Stomach smooth muscle (tissue), 2 donors: ENCODE measurements around the gene AP2A2.

Source experiments
- H3K27ac ChIP-seq: one replicate; pipeline ENCODE4 v1.7.0; 2013; ENCODE audit warnings: mild to moderate bottlenecking, low read length, inconsistent platforms
- H3K27me3 ChIP-seq, 2 donors: one replicate each; pipeline ENCODE4 v1.7.0; 2013; ENCODE audit warnings: low read length in 2 of 2; ENCODE audit not compliant: insufficient read depth in 2 of 2, control insufficient read depth in 1 of 2
- H3K36me3 ChIP-seq, 2 donors: one replicate each; pipeline ENCODE4 v1.7.0; 2013; ENCODE audit warnings: low read length in 2 of 2; ENCODE audit not compliant: control insufficient read depth in 2 of 2, insufficient read depth in 2 of 2
- H3K4me1 ChIP-seq: one replicate; pipeline ENCODE4 v1.7.0; 2013; ENCODE audit warnings: low read length; ENCODE audit not compliant: control insufficient read depth, insufficient read depth
- H3K4me3 ChIP-seq, 2 donors: one replicate each; pipeline ENCODE4 v1.7.0; 2013; ENCODE audit warnings: low read length in 2 of 2
- H3K9ac ChIP-seq, 2 donors: one replicate each; pipeline ENCODE4 v1.7.0; 2013; ENCODE audit warnings: low read length in 2 of 2, mild to moderate bottlenecking in 1 of 2
- H3K9me3 ChIP-seq, 2 donors: one replicate each; pipeline ENCODE4 v1.7.0; 2013; ENCODE audit warnings: low read length in 2 of 2; ENCODE audit not compliant: control insufficient read depth in 2 of 2
- donor health status: healthy.
- donor health status: Pancreatic carcinoma.

AP2A2 gene

GRCh38 chr11:889257-889656 lies 36.4 kb upstream of the AP2A2 start:
- no peak overlapping the region for H3K4me3 ChIP-seq
- no peaks in the 10 kb centered on the region for H3K9me3 ChIP-seq
- peaks cover 0 to 8% of the 10 kb centered on the region in 2 donors for H3K36me3 ChIP-seq
- H3K27me3 ChIP-seq = no peaks in the 10 kb centered on the region
- H3K27ac ChIP-seq = no peak overlapping the region
- H3K9ac ChIP-seq = no peak overlapping the region
- no peaks in the 10 kb centered on the region for H3K4me1 ChIP-seq

DNA sequence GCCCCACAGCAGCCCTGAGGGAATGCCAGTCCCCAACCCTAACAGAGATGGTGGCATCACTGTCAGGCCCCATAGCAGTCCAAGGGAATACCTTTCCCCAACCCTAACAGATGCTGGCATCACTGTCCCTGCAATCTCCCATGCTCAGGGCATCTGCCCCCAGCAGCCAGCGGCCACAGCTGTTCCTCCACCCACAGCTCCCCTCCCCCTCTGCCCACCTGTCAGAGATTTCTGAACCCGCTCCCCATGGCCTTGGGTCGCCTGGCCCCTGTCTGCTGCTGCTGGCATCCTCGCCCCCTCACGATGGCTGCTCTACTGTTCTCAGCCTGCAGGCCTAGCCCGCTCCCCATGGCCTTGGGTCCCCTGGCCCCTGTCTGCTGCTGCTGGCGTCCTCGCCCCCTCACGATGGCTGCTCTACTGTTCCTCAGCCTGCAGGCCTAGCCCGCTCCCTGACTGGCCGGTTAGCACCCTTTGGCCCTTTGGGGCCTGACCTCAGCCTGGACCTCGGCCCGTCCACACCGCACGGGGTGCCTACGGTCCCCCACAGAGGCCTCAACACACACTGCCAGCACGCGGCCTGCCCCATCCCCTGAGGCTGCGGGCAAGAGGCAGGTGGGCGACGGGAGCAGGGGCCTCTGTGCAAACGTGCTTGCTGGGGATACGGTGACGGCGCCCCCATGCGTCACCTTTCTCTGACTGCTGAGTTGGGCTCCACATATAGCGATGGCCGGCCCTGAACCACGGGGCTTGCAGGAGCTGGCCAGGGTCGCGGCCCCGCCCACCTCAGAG lies 35.8 kb upstream of the AP2A2 start:
- Histone ChIP-seq H3K9ac (no peak overlapping the region), H3K27me3 (no peaks in the 10 kb centered on the region), H3K27ac (no peak overlapping the region), H3K9me3 (no peaks in the 10 kb centered on the region), H3K4me1 (no peaks in the 10 kb centered on the region), H3K36me3 (peaks cover 0 to 8% of the 10 kb centered on the region in 2 donors), H3K4me3 (no peak overlapping the region)

DNA sequence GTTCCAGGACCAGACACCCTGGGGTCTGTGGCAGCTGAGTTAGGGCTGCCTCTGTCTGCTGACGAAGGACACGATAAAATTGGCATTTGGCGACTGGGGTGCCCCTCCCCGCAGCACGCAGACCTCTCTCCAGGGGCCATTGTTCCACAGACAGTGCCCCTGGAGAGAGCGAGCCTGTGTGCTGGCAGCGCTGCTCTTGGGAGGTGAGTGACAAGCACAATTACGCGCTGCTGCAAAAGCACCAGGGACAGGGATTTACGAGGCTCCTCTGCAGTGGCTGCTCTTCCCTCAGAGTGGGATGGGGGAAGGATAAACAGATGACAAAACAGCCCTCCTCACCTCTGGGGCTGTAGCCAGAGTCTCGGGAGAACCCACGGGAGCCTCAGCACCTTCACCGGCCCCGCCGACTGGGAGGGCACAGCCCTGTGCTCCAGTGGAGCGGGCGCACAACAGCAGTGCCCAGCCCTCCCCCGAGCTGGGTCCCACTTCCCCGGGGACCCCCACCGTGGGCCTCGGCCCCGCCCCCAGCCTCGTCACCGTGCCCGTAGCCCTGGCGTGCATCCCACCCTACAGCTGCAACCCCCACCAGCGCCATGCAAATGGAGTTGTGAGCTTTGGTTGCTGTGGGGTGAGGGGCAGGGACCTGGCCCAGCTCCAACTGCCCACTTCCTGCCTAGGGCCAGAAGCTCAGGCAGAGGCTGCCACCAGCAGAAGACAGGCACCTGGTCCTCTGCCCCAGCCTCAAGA lies 34.7 kb upstream of the AP2A2 start:
- H3K4me1 ChIP-seq = no peaks in the 10 kb centered on the region
- H3K27ac ChIP-seq = no peak overlapping the region
- no peaks in the 10 kb centered on the region for H3K27me3 ChIP-seq
- H3K9ac ChIP-seq = no peak overlapping the region
- H3K4me3 ChIP-seq = no peak overlapping the region
- peaks cover 0 to 8% of the 10 kb centered on the region in 2 donors for H3K36me3 ChIP-seq
- H3K9me3 ChIP-seq = no peaks in the 10 kb centered on the region

DNA sequence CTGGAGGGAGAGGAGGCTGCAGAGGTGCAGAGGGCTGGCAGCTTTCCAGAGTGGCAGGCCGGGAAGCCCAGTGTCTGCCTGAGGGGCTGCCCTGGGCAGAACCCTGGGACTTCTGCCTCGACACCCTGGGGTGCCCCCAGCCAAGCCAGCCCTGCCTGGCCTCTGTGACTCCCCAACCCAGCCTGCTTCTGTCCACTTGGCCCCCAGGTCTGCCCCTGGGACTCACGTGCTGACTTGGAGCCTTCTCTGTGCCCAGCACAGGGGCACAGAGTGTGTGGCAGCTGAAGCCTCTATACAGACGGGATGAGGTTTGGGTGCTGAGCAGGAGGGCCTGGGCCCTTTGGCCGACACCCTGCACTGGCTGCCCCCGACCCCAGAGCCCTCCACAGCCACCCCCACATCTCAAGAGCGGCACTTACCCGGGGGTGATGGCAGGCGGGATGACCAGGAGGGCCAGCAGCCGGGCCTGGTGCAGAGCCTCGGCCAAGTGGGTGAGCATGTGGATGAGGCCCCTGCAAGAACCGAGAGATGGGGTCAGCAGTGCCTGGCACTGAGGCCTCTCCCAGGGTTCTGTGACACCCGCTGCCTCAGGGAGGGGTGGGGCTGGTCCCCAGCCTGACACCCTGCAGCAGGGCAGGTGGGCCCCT lies 32.5 kb upstream of the AP2A2 start:
- Histone ChIP-seq H3K9me3 (no peaks in the 10 kb centered on the region), H3K4me1 (peaks cover 8% of the 10 kb centered on the region), H3K4me3 (no peak overlapping the region), H3K27ac (no peak overlapping the region), H3K27me3 (no peaks in the 10 kb centered on the region), H3K9ac (no peak overlapping the region), H3K36me3 (no peaks in the 10 kb centered on the region)

- H3K4me3 ChIP-seq = no peak overlapping the region
- H3K9ac ChIP-seq = no peak overlapping the region
- H3K9me3 ChIP-seq = no peaks in the 10 kb centered on the region
- H3K36me3 ChIP-seq = peaks cover 7 to 10% of the 10 kb centered on the region in 2 donors
- no peaks in the 10 kb centered on the region for H3K27me3 ChIP-seq
- no peak overlapping the region for H3K27ac ChIP-seq
- H3K4me1 ChIP-seq = peaks cover 12% of the 10 kb centered on the region
These were observed 31.0 kb upstream of the AP2A2 start for GRCh38 chr11:894575-895201.

- no peaks in the 10 kb centered on the region for H3K27me3 ChIP-seq
- H3K27ac ChIP-seq = no peak overlapping the region
- H3K36me3 ChIP-seq = peaks cover 12 to 18% of the 10 kb centered on the region in 2 donors
- no peak overlapping the region for H3K4me3 ChIP-seq
- no peak overlapping the region for H3K9ac ChIP-seq
- no peaks in the 10 kb centered on the region for H3K9me3 ChIP-seq
- H3K4me1 ChIP-seq = peaks cover 12% of the 10 kb centered on the region
These were observed 30.1 kb upstream of the AP2A2 start for GRCh38 chr11:895331-896110.

- Histone ChIP-seq H3K4me3 (no peak overlapping the region), H3K27me3 (no peaks in the 10 kb centered on the region), H3K27ac (no peak overlapping the region), H3K36me3 (peaks cover 24 to 29% of the 10 kb centered on the region in 2 donors), H3K4me1 (peaks cover 12% of the 10 kb centered on the region), H3K9me3 (no peaks in the 10 kb centered on the region), H3K9ac (no peak overlapping the region)
These were observed 28.2 kb upstream of the AP2A2 start for GRCh38 chr11:897253-898142.

DNA sequence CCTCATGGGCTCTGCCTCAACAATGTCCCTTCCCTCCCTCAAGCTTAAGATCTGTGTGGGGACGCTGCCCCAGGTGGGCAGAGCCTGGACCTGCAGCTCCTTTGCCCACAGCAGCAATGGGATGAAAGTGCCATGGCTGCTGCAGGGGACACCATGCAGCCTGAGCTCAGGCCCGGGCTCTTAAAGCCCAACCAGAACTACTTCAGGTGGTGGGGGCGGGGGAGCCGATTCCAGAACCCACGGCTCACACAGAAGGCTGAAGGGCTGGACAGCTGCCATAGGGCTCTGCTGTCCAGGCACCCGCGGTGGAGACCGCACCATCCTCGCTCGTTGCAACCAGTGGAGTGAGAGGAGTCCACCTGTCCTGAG lies 27.5 kb upstream of the AP2A2 start:
- Histone ChIP-seq H3K4me1 (peaks cover 12% of the 10 kb centered on the region), H3K36me3 (peaks cover 27 to 34% of the 10 kb centered on the region in 2 donors), H3K27ac (no peak overlapping the region), H3K9ac (no peak overlapping the region), H3K9me3 (no peaks in the 10 kb centered on the region), H3K27me3 (no peaks in the 10 kb centered on the region), H3K4me3 (no peak overlapping the region)

- H3K4me3 ChIP-seq = no peak overlapping the region
- H3K4me1 ChIP-seq = peaks cover 12% of the 10 kb centered on the region
- no peak overlapping the region for H3K27ac ChIP-seq
- H3K27me3 ChIP-seq = no peaks in the 10 kb centered on the region
- H3K36me3 ChIP-seq = peaks cover 29 to 35% of the 10 kb centered on the region in 2 donors
- H3K9me3 ChIP-seq = no peaks in the 10 kb centered on the region
- no peak overlapping the region for H3K9ac ChIP-seq
These were observed 27.0 kb upstream of the AP2A2 start for GRCh38 chr11:898540-899190.
